Raji (cell line): Measurements from ENCODE around the gene RASGRP4.

ENCODE experiments used
- POLR2A ChIP-seq: IDR thresholded peaks from 2 replicates; pipeline ENCODE4 v1.6.1; 2011; ENCODE audit warnings: low read depth, low read length, control low read depth; ENCODE audit not compliant: insufficient read depth

Gene RASGRP4, protein sequence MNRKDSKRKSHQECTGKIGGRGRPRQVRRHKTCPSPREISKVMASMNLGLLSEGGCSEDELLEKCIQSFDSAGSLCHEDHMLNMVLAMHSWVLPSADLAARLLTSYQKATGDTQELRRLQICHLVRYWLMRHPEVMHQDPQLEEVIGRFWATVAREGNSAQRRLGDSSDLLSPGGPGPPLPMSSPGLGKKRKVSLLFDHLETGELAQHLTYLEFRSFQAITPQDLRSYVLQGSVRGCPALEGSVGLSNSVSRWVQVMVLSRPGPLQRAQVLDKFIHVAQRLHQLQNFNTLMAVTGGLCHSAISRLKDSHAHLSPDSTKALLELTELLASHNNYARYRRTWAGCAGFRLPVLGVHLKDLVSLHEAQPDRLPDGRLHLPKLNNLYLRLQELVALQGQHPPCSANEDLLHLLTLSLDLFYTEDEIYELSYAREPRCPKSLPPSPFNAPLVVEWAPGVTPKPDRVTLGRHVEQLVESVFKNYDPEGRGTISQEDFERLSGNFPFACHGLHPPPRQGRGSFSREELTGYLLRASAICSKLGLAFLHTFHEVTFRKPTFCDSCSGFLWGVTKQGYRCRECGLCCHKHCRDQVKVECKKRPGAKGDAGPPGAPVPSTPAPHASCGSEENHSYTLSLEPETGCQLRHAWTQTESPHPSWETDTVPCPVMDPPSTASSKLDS

GRCh38 chr19:38425810-38426466, at the start of gene RASGRP4:
RASGRP4 (minus strand) TSS chr19:38426219; CDS start chr19:38426091, 128 bp downstream.
- TF ChIP-seq POLR2A = no peak

- no peak for TF ChIP-seq POLR2A
Measured at GRCh38 chr19:38475176-38475575, 49.2 kb upstream of the RASGRP4 start.

GRCh38 chr19:38473201-38473600, 47.2 kb upstream of the RASGRP4 start:
- no peak for TF ChIP-seq POLR2A

DNA sequence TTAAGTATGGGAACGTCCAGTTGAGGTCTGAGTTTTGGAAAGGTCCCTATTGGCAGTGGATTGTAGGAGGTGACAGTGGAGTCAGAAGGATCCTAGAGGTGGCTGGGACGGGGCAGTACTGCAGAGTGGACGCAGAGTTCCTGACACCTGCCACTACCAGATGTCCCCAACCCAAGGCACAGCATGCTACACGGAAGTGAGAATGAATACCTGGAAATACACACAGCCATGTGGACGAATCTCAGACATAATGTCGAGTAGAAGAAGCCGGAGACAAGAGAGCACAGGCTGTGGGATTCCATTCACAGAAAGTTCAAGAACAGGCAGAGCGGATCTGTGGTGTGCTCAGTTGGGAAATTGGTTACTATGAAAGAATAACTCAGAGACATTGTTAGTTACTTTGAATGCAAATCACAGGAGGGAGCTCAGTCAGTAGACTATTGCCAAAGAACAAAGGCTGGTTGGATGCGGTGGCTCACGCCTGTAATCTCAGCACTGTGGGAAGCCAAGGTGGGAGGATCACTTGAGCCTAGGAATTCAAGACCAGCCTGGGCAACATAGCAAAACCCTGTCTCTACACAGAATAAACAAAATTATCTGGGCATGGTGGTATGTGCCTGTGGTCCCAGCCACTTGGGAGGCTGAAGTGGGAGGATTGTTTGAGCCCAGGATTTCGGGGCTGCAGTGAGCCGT, 44.9 kb upstream of the RASGRP4 start:
- no peak for TF ChIP-seq POLR2A

GRCh38 chr19:38469151-38469550, 43.1 kb upstream of the RASGRP4 start:
- no peak for TF ChIP-seq POLR2A

DNA sequence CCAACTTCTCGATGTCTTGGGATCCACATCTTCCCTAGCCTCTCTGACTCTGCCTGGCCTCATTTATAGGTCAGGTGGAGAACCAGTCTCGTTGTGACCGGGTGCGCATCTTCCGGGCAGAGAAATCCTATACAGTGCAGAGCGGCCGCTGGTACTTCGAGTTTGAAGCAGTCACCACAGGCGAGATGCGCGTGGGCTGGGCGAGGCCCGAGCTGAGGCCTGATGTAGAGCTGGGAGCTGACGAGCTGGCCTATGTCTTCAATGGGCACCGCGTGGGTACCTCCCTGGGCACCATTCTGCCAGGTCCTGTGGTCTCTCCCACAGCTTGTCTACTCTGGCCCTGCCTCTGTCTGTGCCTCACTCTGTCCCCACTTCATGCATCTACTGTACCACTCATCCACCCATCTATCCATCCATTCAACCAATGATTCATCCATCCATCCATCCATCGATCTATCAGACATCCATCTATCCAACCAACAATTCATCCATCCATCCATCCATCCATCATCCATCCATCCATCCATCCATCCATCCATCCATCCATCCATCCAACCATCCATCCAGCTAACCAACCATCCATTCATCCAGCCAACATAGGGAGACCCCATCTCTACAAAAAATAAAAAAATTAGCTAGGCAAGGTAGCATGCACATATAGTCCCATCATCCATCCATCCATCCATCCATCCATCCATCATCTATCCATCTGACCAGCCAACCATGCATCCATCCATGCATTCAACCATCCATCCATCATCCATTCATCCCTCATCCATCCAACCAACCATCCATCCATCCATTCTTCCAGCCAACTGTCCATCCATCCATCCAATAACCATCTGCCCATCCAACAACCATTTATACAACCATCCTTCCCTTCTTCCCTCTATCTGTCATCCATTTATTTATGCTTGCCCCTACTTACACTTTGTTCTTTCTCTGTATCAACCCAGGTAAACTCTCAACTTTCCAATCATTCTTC, 41.8 kb upstream of the RASGRP4 start:
- TF ChIP-seq POLR2A = no peak

- no peak for TF ChIP-seq POLR2A
Measured at GRCh38 chr19:38466050-38466449, 40.0 kb upstream of the RASGRP4 start.

GRCh38 chr19:38464421-38465082, 38.5 kb upstream of the RASGRP4 start:
- TF ChIP-seq POLR2A = no peak

DNA sequence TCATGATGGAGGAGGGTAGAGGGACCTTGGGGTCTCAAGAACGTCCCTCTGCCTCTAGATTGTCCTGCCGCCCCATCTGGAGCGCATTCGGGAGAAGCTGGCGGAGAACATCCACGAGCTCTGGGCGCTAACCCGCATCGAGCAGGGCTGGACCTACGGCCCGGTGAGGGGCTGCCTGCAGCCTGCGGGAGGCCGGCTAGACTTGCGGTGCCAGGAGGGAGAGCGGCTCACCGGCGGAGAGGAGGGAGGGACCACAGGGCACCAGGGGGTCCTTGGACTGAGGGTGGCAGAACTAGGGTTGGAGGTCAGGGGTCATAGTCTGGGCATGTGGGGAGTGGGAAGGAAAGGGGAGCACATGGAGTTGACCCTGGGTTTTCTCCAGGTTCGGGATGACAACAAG, 37.3 kb upstream of the RASGRP4 start:
- no peak for TF ChIP-seq POLR2A

GRCh38 chr19:38458991-38459390, 33.0 kb upstream of the RASGRP4 start:
- no peak for TF ChIP-seq POLR2A

- no peak for TF ChIP-seq POLR2A
Measured at GRCh38 chr19:38457690-38458405, 31.8 kb upstream of the RASGRP4 start.

- no peak for TF ChIP-seq POLR2A
Measured at GRCh38 chr19:38457202-38457601, 31.2 kb upstream of the RASGRP4 start.

DNA sequence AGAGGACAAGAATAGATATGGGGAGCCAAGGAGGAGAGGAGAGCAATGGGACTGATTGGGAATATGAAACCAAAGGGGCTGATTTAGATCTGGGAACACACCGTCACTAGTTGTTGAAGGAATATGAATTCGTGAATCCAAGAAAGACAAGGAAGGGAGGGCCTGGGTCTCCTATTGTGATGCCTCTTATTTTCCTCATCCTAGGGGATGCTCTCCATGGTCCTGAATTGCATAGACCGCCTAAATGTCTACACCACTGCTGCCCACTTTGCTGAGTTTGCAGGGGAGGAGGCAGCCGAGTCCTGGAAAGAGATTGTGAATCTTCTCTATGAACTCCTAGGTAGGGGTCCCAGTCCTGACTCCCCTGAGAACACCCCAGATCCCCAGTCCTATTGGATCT, 29.0 kb upstream of the RASGRP4 start:
- TF ChIP-seq POLR2A = no peak

GRCh38 chr19:38453596-38453995, 27.6 kb upstream of the RASGRP4 start:
- TF ChIP-seq POLR2A = no peak
